ENCODE measurements around the gene ARVCF. TPM values are rescaled to one million over a fixed set of nuclear protein-coding genes. Genes with fewer than 3 reads are reported as not detected.
A peak's percentile ranks its signal among the peaks of the same experiment; 100 is the strongest.

Gene ARVCF
- polyA plus RNA-seq, 3 donors: 17.3 to 30.7 (median 26.0) TPM

GRCh38 chr22:20022231-20022977 lies 5.8 kb upstream of the ARVCF start:
- no peak for DNase-seq (ENCODE audit: extremely low read depth in 1 of 11, low read depth in 9 of 11, low spot score in 4 of 11)

- no peak for DNase-seq (ENCODE audit: extremely low read depth in 1 of 11, low read depth in 9 of 11, low spot score in 4 of 11)
Measured at GRCh38 chr22:20021196-20022181, 4.9 kb upstream of the ARVCF start.

DNA sequence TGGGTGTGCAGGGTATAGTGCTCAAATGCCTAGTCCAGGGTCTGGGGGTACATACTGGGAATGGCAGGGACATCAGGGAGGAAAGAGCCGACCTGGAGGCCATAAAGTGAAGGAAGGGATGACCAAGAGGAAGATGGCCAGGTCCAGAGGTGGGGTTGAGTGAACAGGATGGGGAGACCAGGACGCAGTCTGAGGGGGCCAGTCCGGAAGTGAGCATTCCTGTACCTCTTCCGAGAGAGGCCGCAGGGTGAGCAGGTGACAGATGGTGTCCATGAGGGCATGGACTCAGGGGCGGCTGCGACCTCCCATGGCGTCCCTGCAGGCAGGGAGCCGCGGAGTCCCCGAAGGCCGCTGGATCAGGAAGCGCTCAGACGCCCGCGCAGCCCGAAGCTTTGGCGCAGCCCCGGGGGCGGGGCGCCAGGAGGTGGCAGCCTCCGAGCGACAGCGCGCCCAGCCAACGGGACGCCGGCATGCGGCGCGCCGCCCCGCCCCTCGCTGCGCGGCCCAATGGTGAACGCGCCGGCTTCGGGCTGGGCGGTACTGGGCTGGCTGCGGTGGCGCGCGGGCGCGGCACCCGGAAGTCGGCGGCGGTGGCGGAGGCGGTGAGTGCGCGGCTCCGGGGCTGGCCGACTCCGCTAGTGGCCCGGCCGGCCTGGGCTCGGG lies 4.0 kb upstream of the ARVCF start, which contains the start of gene TANGO2:
TANGO2 (plus strand) TSS at position 578 of the 663 bp plus-strand sequence. CDS start 15,689 bp downstream, outside the sequence.
- peak; percentile 70 to 89 (median 83) for DNase-seq (ENCODE audit: extremely low read depth in 1 of 11, low read depth in 9 of 11, low spot score in 4 of 11)

DNA sequence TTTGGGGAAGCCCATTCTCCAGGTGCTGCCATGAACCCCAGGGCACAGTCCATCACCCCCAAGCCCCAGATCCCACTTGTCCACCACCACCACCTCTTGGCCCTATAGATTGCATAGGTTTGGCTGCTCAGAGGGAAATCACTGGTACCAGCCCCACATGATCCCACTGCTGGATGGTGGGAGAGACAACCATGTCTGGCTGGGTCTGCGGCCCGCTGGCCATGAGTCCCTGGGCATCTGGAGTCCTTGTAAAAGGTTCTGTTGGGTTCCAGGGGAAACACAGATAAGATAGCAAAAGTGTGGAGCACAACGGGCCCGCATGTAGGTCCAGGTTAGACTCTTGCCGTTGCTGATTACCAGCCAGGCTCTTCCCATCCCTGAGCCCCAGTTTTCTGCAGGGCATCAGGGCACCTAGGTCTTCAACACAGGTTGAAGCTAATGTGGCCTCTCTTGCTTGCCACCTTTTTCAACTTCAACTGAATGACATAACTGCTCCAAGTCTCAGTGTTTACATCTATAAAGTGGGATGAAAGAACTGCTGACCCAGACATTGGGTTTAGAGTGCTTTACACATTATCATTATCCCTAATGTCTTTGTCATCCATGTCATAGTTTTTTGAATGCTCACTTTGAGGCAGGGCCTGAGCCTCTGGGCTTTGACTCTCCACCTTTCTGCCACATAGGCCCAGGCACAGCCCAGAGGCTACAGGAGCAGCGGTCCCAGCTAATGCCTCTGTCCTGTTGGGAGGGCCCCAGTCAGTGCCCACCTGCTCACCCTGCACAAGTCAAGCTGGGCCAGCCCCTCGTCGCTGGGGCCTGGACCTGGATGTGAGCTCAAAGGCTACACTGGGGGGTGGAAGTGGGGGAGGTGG lies 3.3 kb upstream of the ARVCF start:
- no peak for DNase-seq (ENCODE audit: extremely low read depth in 1 of 11, low read depth in 9 of 11, low spot score in 4 of 11)

GRCh38 chr22:20018001-20018400 lies 1.4 kb upstream of the ARVCF start:
- no peak for DNase-seq (ENCODE audit: extremely low read depth in 1 of 11, low read depth in 9 of 11, low spot score in 4 of 11)

DNA sequence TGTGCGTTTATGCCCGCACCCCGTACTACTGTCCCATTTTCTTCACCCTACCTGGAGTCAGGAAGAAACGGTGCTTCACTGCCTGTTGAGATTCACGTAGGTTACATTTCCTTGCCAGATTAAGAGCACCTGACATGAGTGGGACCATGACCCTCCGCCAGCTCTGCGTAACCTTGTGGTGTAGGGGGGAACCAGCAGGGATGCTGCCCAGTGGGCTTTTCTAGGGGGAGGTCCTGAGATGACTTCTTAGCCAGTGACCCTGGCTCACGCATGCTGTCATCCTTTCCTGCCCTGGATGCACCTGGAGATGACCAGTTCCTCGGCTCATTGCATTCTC lies 967 bp upstream of the ARVCF start:
- DNase-seq (ENCODE audit: extremely low read depth in 1 of 11, low read depth in 9 of 11, low spot score in 4 of 11): no peak

- no peak for DNase-seq (ENCODE audit: extremely low read depth in 1 of 11, low read depth in 9 of 11, low spot score in 4 of 11)
Measured at GRCh38 chr22:20015971-20016733, 471 bp downstream of the ARVCF start.

DNA sequence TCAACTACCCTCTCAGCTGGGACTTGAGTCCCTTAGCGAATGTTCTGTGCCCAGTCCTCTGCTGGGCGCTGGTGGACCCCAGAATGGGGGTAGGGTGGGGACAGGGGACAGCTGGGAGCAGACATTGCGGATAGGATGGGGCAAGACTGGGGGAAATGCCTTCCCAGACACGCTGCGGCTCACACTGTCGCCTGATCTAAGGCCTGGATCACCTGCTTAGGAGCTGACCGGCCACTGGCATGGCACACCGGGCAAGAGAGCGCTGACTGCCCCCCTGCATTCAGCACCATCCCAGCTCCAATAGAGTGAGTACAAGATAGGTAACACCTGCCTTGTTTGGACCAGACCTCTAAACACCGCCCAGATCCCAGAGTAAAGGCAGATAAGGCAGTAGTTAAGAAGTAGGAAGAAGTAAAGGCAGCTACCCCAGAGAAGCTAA lies 1.4 kb downstream of the ARVCF start:
- no peak for DNase-seq (ENCODE audit: extremely low read depth in 1 of 11, low read depth in 9 of 11, low spot score in 4 of 11)

DNA sequence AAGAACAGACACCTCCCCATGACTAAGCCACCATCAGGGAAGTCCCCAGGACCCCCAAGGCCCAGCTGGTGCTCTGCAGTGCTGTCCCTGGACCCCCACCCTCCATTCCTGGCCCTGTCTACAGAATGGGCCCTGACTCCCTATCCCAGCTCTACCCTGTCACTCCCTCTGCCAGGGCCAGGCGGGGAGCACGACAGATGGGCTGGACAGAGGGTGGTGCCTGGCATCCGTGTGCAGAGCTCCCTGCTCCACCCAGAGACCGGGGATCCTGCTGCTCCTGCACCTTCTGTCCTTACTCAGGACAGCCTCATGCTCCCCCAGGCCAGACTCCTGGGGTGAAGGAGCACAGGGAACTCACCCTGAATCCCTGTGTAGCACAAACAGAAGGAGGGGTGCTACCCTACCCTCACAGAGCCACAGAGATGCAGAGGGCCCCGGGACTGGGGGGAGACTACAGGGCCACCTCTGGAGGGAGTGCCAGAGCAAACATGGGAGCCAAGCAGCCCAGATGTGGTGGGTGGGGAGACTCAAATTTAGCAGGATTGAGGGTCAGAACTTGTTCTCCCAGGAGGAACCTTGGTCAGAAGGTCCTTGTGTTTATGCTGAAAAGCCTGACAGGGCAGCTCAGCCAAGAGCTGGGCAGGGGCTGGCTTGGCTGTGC lies 2.0 kb downstream of the ARVCF start:
- no peak for DNase-seq (ENCODE audit: extremely low read depth in 1 of 11, low read depth in 9 of 11, low spot score in 4 of 11)

DNA sequence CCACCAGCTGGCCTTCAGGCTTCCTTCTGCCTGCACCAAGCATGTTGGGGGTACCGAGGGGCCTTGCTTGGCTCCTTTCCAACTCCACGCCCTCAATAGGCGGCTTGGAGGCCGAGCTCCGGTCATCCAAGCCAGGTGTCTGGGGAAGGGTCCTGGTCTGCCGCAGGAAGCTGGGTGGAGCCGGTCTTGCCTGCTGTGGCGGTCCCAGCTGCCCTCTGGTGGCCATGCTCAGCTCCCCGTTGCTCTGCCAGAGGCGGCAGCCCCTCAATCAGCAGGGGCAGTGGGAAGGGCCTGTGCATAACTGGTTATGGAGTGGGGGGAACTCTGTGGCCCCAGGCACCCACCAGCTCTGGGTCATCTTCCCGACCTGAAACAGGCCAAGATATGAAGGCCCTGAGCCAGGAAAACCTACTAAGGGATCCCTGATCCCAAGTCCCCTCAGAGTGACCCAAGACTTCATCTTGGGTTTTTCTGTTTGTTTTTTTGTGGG lies 3.2 kb downstream of the ARVCF start:
- peak in 6 of 11 donors; percentile 38 to 62 (median 56) for DNase-seq (ENCODE audit: extremely low read depth in 1 of 11, low read depth in 9 of 11, low spot score in 4 of 11)

DNA sequence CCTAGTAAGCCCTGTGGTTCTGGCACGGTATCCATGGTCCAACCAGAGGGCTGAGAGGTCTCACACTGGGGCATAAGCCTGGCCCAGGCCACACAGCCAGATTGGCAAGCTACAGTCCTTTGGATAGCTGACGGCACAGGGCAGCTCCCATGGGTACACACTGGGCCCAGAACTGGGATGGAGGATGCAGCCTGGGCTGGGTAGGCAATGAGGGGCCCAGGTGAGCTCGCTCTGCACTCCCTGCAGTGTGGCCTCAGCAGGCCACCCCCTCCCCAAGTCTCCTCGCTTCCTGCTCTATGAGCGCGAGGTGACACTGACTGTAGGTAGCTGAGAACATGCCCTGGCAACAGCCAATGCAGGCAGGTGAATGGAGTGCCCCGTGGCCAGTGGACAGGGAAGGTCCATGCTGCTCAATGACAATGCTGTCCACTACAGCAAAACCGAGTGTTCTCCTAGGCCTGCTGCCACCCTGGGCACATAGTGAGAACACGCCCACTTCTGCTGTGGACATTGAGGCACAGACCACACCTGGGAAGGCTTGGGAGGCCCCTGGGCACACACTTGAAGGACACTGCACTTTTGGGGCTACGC lies 3.8 kb downstream of the ARVCF start:
- DNase-seq (ENCODE audit: extremely low read depth in 1 of 11, low read depth in 9 of 11, low spot score in 4 of 11): no peak

DNA sequence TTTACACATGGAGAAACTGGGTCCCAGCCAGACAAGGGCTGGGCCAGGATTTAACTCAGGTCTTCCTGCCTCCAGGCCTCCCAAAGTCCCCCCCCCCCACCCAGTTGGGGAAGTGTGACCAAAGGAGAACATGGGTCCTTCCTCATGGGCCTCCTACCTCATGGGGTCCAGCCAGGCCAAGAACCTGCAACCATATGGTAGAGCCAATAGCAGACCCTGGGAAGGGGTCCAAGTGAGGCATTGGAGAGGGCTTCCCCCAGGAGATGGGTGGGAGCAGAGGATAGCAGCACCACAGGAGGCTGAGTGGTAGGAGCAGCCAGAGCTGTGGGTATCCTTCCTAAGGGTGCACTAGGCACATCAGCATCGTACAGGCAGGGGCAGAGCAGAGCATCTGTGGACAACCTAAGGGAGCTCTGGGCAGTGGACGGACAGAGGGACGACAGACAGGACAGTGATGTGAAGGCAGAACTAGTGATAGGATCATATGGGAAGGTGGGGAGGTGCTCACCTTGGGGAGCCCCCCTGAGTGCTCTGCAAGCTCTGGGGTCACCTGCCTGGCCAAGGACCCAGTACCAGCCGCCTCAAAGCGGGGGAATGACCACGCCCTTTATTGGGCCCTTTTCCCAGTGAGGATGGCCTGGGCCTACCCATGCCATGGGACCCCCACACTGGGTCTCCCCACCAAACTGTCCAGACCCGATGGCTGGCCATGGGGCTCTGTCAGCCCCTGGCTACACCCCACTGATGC lies 4.5 kb downstream of the ARVCF start:
- no peak for DNase-seq (ENCODE audit: extremely low read depth in 1 of 11, low read depth in 9 of 11, low spot score in 4 of 11)

- no peak for DNase-seq (ENCODE audit: extremely low read depth in 1 of 11, low read depth in 9 of 11, low spot score in 4 of 11)
Measured at GRCh38 chr22:20011123-20011992, 5.3 kb downstream of the ARVCF start.

- no peak for DNase-seq (ENCODE audit: extremely low read depth in 1 of 11, low read depth in 9 of 11, low spot score in 4 of 11)
Measured at GRCh38 chr22:20010307-20011122, 6.1 kb downstream of the ARVCF start.
